ENCODE measurements around the gene LETM1. TPM values are rescaled to one million over a fixed set of nuclear protein-coding genes. Genes with fewer than 3 reads are reported as not detected.
A peak's percentile ranks its signal among the peaks of the same experiment; 100 is the strongest.

The LETM1 gene
- total RNA-seq, 4 donors from 2014 or later, result 23.2 to 40.3 (median 33.6) TPM

DNA sequence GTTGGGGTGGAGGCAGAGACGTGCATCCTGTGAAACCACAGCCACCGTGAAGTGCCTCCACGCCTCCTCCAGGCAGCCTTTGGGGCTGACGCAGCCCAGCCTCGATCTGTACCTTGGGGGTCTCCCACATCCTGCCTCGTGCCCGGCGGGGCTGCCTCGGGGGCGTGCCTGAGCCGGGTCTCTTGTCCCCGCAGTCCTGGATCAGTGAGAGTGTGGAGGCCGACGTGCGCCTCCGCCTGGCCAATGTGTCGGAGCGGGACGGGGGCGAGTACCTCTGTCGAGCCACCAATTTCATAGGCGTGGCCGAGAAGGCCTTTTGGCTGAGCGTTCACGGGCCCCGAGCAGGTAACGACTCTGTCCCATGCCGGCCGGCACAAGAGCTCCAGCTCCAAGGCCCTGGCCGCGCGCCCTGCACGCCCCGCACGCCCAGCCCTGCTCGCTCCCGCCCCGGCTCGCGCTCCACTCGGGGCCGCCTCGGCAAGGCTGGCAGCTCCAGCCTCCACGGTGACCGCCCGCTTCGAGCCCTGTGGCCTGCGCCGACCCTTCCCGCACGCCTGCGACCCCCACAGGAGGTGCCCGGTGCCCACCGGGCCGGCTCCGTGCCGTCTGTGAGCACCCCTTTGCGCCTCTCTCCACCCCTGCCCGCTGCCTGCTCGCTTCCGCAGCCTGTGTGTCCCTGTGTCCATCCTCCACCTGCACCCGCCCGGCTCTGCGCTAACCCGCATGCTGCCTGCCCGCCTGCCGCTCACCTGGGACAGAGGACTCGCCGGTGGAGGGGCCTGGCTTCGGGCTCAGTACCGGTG, 53.0 kb downstream of the LETM1 start:
- ATAC-seq, result no peak
- no peak for DNase-seq
- Histone ChIP-seq H3K4me3 (no peak overlapping the region), H3K27me3 (peaks cover under 1 to 8% (median 2%) of the 10 kb centered on the region in 3 donors), H3K27ac (no peak overlapping the region), H3K36me3 (no peaks in the 10 kb centered on the region), H3K9me3 (no peaks in the 10 kb centered on the region), H3K4me1 (peaks cover 0 to under 1% of the 10 kb centered on the region in 2 donors)
- TF ChIP-seq, protein P1, sequence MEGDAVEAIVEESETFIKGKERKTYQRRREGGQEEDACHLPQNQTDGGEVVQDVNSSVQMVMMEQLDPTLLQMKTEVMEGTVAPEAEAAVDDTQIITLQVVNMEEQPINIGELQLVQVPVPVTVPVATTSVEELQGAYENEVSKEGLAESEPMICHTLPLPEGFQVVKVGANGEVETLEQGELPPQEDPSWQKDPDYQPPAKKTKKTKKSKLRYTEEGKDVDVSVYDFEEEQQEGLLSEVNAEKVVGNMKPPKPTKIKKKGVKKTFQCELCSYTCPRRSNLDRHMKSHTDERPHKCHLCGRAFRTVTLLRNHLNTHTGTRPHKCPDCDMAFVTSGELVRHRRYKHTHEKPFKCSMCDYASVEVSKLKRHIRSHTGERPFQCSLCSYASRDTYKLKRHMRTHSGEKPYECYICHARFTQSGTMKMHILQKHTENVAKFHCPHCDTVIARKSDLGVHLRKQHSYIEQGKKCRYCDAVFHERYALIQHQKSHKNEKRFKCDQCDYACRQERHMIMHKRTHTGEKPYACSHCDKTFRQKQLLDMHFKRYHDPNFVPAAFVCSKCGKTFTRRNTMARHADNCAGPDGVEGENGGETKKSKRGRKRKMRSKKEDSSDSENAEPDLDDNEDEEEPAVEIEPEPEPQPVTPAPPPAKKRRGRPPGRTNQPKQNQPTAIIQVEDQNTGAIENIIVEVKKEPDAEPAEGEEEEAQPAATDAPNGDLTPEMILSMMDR (IDR thresholded peaks at IDR 0.05 in 4 of 5, conservative IDR thresholded peaks at IDR 0.05 in 1 of 5), result no peak
- no peak for TF ChIP-seq POLR2A (IDR thresholded peaks at IDR 0.05)
- intact Hi-C loops (cut with DNase I; ENCODE audit: low total_unique reads), result no loop called here
- in situ Hi-C loops (cut with MboI; ENCODE audit: low sequenced_read_pairs in 4 of 4), result no loop called here

DNA sequence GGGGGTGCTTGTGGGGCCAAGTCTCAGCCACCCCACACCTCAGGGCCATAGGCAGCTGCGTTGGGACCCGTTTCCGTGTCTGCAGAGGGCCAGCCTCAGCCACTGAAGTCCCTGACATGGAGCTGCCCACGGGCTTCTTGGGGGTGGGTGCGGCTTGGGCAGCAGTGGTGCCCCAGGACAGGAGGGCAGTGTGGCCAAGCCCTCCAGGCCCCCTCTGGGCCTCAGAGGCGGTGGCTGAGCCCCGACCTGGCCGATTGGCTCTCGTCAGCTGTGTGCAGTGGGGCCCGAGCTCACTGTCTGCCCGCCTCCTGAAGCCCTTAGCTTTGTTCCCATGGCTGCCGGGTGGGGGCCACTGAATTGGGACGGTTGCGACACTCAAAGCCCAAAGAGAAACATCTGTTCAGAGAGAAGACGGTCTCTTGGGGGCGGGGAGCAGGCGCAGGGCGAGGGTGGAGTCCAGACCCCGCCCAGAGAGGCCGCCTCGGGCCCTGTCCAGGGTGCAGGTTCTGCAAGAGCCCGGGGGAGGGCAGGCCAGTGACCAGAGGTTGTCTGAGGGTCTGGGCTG, 53.7 kb downstream of the LETM1 start:
- peaks cover 7 to 14% (median 9%) of the 10 kb centered on the region in 3 donors for H3K27me3 ChIP-seq
- intact Hi-C loops (cut with DNase I; ENCODE audit: low total_unique reads) (no loop called here), in situ Hi-C loops (cut with MboI; ENCODE audit: low sequenced_read_pairs in 4 of 4) (no loop called here)
- H3K27ac ChIP-seq, result no peak overlapping the region
- TF ChIP-seq POLR2A (IDR thresholded peaks at IDR 0.05), result no peak
- TF ChIP-seq, protein P1 (IDR thresholded peaks at IDR 0.05 in 4 of 5, conservative IDR thresholded peaks at IDR 0.05 in 1 of 5), result no peak
- no peaks in the 10 kb centered on the region for H3K36me3 ChIP-seq
- H3K4me3 ChIP-seq, result no peak overlapping the region
- DNase-seq (no peak), ATAC-seq (peak in 1 of 2 donors; percentile 32)
- H3K9me3 ChIP-seq, result no peaks in the 10 kb centered on the region
- no peaks in the 10 kb centered on the region for H3K4me1 ChIP-seq

DNA sequence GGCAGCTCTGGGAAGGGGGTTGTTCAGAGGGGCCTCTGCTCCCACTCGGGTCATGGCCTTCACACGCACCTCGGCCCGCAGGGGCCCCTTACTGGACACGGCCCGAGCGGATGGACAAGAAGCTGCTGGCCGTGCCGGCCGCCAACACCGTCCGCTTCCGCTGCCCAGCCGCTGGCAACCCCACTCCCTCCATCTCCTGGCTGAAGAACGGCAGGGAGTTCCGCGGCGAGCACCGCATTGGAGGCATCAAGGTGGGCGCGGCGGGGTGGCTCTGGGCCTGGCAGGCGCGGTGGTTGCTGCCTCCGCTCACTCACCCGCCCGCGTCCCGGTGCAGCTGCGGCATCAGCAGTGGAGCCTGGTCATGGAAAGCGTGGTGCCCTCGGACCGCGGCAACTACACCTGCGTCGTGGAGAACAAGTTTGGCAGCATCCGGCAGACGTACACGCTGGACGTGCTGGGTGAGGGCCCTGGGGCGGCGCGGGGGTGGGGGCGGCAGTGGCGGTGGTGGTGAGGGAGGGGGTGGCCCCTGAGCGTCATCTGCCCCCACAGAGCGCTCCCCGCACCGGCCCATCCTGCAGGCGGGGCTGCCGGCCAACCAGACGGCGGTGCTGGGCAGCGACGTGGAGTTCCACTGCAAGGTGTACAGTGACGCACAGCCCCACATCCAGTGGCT, 54.5 kb downstream of the LETM1 start:
- in situ Hi-C loops (cut with MboI; ENCODE audit: low sequenced_read_pairs in 4 of 4), result no loop called here
- H3K27ac ChIP-seq, result no peak overlapping the region

DNA sequence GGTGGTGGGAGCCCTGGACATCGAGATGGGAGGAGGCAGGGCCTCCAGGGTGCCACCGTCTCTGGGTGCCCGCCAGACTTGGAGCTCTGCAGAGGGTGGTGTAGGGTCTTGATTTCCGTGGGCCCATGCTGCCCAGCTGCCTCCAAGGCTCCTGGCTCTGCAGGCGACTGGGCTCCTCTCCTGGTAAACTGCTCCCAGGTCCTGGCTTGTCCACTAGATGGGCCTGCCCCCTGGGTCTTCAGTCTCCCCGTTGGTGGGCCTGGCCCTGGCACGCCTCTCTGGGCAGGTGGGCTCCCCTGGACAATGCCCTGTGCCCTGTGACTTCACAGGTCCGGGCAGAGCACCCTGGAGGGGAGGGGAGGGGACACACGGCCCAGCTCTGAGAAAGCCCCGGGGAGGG, 55.2 kb downstream of the LETM1 start:
- H3K27me3 ChIP-seq, result peaks cover 20 to 28% (median 22%) of the 10 kb centered on the region in 3 donors
- intact Hi-C loops (cut with DNase I; ENCODE audit: low total_unique reads) (no loop called here), in situ Hi-C loops (cut with MboI; ENCODE audit: low sequenced_read_pairs in 4 of 4) (no loop called here)
- H3K4me3 ChIP-seq, result no peak overlapping the region
- TF ChIP-seq, protein P1 (IDR thresholded peaks at IDR 0.05 in 4 of 5, conservative IDR thresholded peaks at IDR 0.05 in 1 of 5), result no peak
- no peak for TF ChIP-seq POLR2A (IDR thresholded peaks at IDR 0.05)
- no peaks in the 10 kb centered on the region for H3K9me3 ChIP-seq
- no peaks in the 10 kb centered on the region for H3K4me1 ChIP-seq
- no peaks in the 10 kb centered on the region for H3K36me3 ChIP-seq
- no peak for ATAC-seq
- no peak for DNase-seq
- no peak overlapping the region for H3K27ac ChIP-seq

More for the DNA sequence above, 54.5 kb downstream of the LETM1 start:
- Histone ChIP-seq H3K9me3 (no peaks in the 10 kb centered on the region), H3K27me3 (peaks cover 14 to 22% (median 16%) of the 10 kb centered on the region in 3 donors), H3K4me1 (no peaks in the 10 kb centered on the region), H3K36me3 (no peaks in the 10 kb centered on the region), H3K4me3 (no peak overlapping the region)
- TF ChIP-seq, protein P1 (IDR thresholded peaks at IDR 0.05 in 4 of 5, conservative IDR thresholded peaks at IDR 0.05 in 1 of 5), result no peak
- no peak for TF ChIP-seq POLR2A (IDR thresholded peaks at IDR 0.05)
- DNase-seq (no peak), ATAC-seq (no peak)
- intact Hi-C loops (cut with DNase I; ENCODE audit: low total_unique reads), result no loop called here

All from gastrocnemius medialis (tissue), 4 donors.